NCI-H446 (cell line): Measurements from ENCODE around the gene NFKBIE.

Experiments used
- DNase-seq, 2 experiments: peaks; one replicate each; lab custom pipeline; 2025; lab: John Stamatoyannopoulos, UW

Gene NFKBIE

GRCh38 chr6:44297063-44298038 lies 32.0 kb upstream of the NFKBIE start:
- DNase-seq = no peak

DNA sequence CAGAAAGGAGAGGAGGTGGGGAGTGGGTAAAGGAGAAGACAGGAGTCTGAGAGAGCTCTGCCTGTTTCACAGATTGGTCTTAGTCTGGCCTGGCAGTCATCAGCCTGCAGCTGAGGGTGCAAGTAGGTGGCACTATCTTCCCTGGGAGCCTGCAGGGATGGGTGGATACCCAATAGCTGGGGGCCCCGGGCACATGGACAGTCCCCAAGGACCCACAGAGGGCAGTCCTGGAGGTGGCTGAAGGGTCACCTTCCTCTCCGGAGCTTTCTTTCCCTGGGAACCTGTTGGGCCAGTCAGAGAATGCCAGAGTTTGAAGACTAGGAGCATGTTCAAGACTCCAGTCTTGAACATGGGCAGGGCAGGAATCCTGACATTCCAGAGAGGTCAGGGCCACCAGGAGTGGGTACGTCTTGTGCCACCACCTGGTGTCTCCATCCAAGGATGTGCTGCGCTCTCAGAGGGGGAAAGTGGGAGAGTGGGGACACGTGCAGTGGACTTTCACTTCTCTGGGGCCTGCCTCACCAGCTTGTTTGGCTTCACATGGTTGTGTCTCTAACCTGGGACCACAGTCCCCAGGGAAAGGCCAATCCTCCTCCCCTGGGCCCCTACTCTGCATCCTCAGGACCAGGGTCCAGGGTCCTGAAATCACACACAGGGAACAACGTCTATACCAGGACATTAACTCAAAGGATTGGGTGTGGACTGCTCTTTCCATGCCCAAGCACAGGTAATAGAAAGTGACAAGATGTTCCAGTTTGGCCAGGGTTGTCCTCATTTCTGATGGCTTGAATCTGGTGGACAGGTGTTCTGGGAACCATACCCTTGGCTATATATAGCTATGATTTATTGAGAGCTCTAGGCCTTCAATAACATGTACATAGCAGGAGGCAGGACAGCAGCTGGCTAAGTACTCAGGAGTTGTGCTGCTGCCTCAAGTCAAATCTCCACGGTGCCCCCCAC lies 29.8 kb upstream of the NFKBIE start:
- DNase-seq = no peak

DNA sequence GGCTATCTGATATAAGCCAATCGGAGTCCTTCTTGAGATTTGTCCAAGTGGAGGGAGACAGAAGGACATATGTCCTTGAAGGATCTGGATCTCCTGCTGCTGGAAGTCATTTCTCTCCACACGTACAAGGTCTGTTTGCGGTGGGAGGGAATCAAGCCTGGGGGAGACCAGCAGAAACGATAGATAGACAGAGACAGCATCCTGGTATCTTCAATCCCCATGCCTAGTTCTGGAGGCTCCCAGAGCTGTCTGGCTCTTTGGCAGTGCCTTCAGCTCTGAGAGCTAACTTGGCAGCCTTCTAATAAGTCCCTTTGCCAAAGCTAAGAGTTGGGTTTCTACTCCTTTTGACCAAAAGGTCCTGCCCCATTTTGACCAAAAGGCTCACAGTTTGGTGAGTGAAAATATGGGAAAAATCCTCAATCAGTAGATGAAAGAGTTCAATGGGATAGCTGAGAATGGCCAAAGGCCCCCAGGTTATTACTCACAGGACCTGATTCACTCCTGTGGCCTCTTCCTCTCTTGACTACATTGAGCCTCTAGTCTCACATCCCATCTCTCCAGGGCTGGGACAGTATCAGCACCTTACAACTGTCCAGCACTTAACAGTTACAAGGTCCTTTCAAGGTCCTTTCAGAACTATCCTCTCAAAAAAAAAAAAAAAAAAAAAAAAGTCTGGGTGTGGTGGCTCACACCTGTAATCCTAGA lies 27.5 kb upstream of the NFKBIE start:
- peak in 1 of 2 experiments; percentile 34 for DNase-seq

- no peak for DNase-seq
Measured at GRCh38 chr6:44291841-44292240, 26.5 kb upstream of the NFKBIE start.

GRCh38 chr6:44289726-44290260 lies 24.4 kb upstream of the NFKBIE start:
- DNase-seq = peak; percentile 72 to 91

- DNase-seq = no peak
Measured at GRCh38 chr6:44286747-44287146, 21.4 kb upstream of the NFKBIE start.

DNA sequence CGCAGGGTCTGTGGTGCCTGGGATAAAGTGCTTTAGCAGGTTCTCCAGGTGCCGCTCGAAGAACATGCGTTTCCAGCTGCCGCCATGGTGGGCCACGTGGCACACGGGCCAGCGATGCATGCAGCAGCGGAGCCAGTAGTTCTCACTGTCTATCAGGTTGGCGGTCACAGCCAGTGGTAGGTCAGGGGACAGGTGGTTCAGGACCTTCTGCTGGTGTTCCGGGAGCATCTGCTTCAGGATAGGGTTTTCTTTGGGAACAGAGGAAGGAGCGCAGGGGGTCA lies 20.9 kb upstream of the NFKBIE start:
- no peak for DNase-seq

GRCh38 chr6:44285552-44286284 lies 20.4 kb upstream of the NFKBIE start:
- no peak for DNase-seq

DNA sequence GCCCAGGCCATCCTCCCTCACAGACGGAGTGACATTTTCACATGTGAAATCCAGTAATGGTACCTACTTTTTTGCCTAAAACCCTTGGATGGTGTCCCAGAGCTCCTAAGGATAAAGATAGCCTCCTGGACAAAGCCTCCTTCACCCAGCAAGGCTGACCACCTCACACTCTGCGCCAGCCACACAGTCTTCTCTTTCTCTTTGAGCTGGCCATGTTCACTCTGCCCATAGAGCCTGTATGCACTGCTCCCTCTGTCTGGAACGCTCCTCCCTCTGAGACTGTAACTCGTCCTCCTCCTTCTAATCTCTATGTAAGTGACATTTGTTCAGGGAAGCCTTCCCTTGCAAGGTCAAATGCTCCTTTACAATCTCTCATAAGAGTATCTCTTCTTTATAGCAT lies 19.5 kb upstream of the NFKBIE start:
- no peak for DNase-seq

GRCh38 chr6:44284121-44284520 lies 18.8 kb upstream of the NFKBIE start:
- peak in 1 of 2 experiments; percentile 66 for DNase-seq

DNA sequence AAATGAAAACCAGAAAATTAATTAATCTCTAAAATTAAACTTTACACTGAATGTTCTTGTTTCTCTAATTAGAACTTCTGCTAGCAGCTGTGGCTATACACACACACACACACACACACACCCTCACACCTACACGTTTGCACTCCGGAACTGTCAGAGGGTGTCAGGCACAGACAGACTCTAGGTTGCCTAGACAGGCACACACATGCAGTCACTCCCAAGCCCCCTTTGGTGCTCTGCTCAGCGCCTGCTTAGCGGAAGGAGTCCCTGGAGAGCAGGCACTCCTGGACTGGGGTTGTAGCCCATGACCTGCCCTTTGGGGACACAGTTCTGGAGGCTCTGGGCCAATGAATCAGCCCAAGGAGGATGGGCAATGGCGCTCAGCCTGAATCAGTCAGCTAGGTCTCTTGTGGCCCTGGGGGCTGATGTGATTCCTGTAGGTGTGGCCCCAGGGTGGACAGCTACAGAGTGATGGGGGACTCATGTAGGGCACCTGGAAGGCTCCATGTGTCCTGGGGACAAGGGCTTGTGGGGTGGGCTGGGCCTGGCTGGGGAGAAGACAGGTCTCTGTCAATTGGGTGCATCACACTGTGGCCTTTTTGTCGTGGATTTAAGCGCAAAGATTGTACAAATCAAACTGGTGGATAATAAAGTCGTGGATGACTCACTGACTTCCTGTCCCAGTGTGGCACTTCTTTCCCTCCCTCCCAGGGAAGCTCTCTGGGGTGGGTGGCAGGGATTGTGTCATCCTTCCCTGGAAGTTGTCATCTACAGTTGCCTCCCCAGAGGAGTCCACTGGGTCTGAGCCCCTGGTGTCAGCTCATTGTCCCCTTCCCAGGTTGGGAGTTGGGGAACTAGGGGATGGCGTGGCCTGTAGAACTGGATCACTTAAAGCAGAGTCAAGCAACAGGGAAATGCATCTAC lies 13.7 kb upstream of the NFKBIE start:
- DNase-seq = no peak

- DNase-seq = no peak
Measured at GRCh38 chr6:44278315-44278714, 13.0 kb upstream of the NFKBIE start.

DNA sequence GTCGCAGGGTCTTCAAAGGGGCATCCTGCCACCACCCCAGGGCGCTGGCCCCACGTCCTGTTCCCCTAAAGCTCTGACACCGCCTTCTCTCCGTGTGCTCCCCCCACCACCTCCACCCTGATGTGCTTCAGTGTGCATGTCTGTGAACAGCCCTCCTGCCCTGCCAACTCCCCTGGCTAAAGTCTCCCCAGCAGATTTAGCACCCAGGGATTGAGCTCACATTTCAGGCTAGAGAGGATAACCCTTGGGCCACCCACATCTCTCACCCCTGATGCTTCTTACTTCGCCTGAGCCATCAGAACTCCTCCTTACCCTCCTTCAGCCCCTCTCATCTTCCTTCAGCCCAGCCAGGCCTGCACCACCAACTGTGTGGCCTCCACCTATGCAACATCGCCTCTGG lies 12.4 kb upstream of the NFKBIE start:
- no peak for DNase-seq

DNA sequence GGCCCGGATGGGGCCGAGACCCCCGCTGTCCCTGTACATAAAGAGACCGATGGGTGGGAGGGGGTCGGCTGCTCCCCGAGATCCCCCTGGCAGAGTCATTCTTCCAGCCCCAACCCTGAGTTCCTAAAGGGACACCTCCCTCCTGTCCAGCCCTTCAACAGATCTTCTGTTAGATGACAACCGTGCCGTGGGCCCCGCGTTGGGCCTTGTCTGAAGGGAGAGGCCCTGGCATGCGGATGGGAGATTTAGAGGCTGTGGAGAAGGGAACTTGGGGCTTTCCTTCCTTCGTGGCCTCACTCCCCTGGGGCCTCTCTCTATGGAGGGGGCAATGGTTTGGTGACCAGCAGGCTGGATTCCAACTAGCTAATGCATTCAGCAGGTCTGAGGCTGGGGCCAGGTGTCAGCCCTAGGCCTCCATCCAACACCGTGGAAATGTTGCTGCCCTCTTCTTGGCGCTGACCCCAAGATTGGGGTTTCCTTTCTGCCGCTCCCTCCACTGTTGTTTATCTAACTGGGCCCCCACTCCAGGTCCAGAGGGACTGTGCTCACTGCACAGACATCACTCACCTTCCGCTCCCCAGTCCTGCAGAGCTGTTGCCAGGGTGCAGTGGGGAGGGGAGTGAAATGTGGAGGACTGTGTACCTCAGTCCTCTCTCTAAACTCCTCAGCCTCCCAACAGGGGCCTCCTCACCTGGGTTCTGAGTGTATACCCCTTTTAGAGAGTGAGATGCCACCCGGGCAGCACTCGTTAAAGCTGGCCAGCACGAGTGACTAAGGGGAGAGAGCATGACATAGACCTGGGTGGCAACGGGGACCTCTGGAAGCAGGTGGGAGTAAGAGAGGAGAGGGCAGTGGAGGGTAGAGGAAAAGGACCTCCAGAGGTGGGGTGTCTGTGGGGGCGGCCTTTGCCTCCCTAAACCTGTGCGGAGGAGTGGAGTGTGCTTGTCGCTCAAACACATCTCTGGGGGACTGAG lies 11.6 kb upstream of the NFKBIE start:
- no peak for DNase-seq

- DNase-seq = no peak
Measured at GRCh38 chr6:44275749-44276648, 10.6 kb upstream of the NFKBIE start.

- no peak for DNase-seq
Measured at GRCh38 chr6:44275271-44275748, 10.0 kb upstream of the NFKBIE start.

DNA sequence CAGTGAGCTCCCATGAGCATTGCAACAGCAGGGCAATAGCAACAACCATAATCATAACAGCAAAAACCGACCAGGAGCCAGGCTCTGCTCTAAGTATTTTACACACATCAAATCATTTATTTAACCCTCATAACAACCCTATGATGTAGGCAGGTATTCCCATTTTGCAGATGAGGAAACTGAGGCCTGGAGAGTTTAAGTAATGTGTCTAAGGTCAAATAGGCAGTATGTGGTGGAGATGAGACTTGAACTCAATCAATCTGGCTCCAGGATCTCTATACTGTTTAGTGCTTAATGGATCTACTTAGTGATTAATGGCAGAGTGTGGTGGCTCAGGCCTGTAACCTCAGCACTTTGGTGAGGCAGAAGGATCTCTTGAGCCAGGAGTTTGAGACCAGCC lies 8.3 kb upstream of the NFKBIE start:
- DNase-seq = no peak
